HG03469 (cell line): ENCODE data around the gene CADPS.

Experiments used
- ATAC-seq: cut with Tn5 transposase; IDR thresholded peaks from one replicate; pipeline ENCODE4 v1.9.1; 2021; ENCODE audit warnings: mild to moderate bottlenecking, moderate library complexity, moderate number of reproducible peaks; ENCODE audit not compliant: unreplicated experiment

Gene CADPS

GRCh38 chr3:62757045-62757444 is 118.2 kb downstream of the CADPS start:
- ATAC-seq: no peak

DNA sequence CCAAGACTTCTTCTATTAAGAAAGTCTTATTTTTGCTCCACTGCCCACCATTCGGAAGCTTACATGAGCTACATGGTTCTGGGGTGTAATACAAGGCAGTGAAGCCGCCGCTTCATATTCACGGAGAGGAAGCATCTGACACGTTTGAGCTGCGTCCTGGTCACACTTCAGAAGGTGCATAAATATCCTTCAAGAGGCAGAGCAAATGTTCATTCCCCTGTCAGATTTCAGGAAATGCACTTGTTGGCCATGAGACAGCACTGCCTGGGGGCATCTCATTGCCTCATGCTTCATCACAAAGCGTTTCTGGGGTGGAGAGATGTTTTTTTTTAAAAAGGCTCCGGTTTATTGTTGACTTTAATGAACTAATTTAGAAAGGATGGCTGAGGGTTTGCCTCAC is 119.9 kb downstream of the CADPS start:
- no peak for ATAC-seq

DNA sequence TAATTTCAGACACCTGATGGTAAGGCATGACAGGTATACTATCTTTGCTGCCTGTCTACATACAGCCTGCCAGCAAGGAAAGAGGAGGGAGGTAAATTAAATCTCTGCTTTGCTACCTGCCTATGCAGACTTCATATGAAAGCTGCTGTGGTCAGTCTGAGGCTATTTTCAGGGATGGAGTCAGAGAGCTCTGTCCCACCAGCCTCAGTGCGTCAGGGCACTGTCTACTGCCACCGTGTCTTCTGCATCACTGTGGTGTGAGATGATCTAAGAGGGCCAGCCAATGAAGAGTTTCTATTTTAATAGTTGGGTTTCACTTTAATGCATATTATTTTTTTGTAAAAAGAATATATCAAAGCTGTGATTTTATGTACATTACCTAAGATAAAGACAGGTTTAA is 125.6 kb downstream of the CADPS start:
- no peak for ATAC-seq

DNA sequence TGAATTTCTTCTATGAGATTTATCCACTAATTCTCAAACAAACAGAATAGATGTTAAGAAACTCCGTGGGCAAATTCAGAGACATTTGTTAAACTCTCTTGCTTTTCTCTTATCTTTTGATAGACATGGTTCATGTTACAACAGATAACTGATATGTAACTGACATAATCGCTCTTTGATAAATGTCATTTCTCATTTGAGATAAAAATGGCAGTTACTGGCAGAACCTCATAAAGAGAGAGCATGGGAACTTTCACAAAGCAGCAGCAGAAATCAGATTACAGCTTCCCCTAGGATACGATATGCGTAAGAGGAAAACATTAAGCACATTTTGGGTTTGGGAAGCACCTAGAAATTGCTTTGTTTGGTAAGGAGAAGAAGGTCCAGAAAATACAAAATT is 126.1 kb downstream of the CADPS start:
- ATAC-seq: no peak

DNA sequence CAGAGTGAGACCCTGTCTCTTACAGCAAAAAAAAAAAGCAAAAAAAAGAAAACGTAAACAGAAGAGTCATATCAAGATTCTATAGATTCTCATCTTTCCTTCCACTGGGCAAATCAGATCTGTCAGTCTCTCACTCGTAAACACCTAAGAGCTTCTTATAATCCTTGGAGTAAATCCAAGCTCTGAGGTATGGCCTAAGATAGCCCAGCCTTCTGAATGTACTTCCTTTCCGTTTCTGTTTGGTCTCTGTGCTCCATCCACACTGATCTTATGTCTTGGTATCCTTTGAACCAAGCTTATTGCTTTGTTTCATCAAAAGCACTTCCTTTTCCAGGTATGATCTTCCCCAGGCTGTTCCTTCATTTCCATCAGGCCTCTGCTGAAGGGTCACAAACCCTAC is 137.8 kb downstream of the CADPS start:
- ATAC-seq: no peak

DNA sequence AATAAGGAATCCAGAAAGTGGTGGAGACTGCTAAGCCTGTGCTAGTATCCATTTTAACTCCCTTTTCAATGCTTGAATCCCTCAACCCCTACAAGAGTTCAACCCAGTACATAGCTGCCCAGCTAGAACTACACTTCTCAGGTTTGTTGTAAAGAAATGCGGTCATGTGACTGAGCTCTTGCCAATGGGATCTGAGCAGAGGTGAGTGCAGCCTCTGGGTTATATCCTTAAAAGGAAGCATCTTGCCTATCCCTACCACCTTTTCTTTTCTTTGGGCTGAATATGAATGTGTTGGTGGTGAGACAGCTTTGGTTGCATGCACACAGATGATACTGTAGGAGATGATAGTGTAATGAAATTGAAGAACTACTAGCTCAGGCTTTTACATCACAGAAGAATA is 139.7 kb downstream of the CADPS start:
- no peak for ATAC-seq

DNA sequence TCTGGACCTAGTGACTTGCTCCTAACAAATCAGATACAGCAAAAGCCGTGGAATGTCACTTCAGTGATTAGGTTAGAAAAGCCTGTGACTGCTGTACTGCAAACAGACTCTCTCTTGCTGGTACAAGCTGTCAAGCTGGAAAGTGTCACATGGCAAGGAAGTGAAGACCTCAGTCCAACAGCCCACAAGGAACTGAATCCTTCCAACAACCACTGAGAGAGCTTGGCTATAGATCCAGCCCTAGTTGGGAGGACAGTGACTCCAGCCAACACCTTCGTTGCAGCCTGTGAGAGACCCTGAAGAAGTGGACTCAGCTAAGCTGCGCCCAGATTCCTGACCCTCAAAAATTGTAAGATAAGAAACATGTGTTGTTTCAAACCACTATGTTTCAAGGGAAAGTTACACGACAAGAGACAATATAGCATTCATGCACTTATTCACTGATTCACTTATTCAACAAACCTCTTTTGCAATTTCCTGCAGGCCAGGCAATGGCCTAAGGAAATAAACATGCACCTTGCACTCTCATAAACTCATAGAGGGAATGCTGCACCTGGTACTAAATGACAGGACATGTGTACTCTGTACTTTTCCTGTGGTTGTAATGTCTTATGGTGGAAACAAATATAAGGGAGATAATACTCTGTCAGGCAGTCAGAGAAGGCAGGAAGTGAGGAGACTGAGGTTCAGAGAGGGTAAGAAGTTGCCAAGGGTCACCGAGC is 142.9 kb downstream of the CADPS start:
- ATAC-seq: no peak

- ATAC-seq: no peak
Observed at GRCh38 chr3:62727981-62728380, 147.2 kb downstream of the CADPS start.

DNA sequence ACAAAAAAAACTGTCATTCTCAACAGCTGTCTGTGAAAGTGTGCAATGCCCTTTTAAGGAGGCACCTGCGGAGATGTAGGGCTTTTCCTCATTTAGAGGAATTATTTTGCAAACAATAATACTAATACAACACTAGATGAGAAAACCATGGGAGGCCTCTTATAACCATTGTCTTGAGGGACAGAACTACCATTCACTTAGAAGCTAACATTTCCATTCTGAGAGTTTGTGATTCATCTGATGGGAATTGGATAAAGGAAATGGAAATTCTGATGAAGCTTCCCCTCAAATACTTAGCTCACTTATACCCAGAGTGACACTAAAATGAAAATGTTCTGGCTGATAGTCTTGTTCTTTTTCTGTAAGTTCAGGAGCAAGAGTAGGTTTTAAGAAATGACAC is 147.7 kb downstream of the CADPS start:
- no peak for ATAC-seq

DNA sequence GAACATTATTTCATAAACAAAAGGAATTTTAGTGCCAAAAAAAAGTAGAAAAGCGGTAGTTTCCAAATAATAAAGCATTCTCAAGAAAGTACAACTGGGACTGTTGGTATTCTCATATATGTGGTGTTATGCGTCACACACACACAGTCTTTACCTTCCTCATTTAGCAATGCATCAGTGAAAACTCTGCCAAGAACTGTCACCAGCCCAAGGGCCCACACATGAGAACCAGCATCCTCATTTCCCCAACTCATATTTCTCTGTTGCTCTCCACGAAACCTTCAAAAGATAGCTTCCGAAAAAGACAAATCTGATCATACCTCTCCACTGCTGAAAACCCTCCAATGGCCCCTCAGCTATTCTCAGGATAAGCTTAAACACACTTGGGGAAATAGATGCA is 150.7 kb downstream of the CADPS start:
- ATAC-seq: no peak

DNA sequence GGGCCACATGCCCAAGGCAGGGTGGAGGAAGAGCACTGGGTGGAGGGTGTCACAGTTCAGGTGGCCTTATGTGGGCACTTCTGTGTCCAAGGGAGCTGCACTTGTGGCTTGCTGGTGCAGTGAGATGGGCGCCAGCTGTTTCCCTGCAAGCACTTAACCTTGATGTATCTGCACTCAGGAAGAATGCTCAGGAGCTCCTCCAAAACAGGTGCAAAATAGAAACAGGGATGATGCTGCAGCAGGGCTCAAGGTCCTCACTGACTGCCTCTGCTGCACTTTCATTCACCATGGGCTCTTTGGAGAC is 151.3 kb downstream of the CADPS start:
- no peak for ATAC-seq

DNA sequence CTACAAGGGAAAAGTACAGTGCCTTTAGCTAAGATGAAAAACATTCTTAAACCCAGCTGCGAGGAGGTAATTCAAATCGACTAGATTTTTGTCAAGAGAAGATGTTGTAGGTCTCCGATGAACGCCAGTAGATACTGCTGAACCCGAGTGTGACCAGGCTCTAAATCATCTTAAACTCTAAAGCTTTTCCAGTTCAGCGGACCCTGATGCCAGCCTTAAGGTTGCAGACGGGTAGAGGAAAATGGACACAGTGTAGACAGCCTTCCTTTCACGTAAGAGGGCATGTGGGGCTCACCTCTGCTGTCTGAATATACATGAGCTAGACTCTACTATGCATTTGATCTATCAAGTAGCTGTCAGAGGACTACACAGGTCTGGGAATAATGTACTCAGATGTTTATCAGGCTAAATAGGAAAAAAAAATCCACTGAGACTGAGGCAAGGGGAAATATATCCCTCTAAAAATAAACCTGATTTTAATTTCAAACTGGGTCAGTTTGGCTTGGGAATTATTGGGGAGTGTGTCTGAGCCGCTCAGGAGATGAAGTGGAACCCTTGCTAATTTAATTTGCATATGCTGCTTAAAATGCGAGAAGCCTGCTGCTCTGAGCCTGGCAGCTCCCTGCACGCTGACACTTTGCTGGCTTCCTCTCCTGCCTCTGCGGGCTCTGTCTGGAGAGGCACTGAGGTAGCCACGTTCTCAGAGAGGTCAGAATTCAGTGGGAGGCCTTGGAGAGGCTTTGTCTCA is 151.9 kb downstream of the CADPS start:
- ATAC-seq: no peak

GRCh38 chr3:62722344-62722743 is 152.9 kb downstream of the CADPS start:
- ATAC-seq: no peak

DNA sequence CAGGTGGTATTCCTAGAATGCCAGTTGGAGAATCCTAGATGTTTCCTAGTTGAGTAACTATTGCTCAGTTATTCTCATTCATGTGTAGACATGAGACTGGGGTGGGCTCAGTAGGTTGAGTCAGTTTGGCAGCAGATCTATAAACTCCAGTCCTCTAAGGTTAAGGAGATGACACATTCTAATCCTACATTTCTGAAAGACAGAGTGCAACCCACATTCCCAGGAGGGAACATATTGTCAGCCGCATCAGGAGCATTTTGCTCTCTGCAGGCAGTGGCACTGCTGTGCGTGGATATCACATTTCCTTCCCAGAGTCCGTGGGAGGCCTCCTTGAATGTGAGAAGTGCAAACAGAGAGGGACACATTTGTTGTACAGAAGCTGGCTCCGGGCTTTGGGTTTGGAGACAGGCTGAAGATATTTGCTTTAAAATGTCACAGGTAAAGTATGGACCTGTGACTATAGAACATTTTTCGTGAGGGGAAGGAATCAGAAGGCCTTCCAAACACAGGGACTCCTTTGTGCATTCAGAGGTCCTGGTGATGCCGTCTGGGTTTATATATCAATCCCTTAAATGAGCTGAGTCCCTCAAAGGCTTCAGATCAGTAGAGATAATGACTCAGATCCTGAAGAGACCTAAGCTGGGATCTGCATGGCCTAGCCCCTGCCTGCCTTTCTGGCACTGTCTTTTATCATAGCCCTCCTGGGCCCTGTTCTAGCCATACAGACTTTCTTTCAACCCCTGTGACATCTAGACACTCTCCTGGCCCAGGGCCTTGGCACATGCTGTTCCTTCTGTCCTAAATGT is 156.5 kb downstream of the CADPS start:
- no peak for ATAC-seq

DNA sequence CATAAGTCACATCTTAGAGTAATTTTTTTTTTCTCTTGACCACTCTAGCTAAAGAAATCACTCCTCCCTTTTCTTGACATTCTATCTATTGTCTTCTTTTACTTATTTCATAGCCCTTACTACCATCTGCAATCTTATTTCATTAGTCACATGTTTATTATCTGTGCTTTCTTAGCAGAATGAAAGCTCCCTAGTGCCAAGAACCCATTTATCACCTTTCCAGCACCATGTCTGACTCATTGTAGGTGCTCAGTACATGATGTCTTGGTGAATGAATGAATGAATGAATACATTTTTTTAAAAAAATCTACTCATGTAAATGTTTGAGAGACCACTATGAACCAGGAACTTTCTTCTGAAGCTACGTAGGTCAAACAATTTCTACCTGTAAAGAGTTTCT is 157.2 kb downstream of the CADPS start:
- no peak for ATAC-seq

DNA sequence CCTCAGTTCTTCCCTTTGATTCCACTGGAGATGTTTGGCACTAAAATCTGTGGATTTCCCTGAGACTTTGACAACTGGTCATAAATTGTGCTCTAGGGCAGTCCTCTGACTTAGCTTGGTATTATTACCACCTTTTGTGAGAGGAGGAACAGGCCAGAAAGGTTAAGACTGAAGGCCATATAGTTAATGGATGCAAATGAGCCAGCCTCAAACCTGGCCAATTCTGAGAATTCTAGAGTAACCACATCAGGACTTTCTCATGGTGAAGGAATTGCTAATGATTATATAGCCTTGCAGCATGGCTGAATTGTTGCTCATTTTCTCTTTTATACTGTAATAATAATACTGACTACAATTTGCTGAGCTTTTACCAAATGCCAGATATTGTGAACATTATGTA is 162.5 kb downstream of the CADPS start:
- ATAC-seq: no peak

- no peak for ATAC-seq
Observed at GRCh38 chr3:62710751-62711150, 164.5 kb downstream of the CADPS start.

DNA sequence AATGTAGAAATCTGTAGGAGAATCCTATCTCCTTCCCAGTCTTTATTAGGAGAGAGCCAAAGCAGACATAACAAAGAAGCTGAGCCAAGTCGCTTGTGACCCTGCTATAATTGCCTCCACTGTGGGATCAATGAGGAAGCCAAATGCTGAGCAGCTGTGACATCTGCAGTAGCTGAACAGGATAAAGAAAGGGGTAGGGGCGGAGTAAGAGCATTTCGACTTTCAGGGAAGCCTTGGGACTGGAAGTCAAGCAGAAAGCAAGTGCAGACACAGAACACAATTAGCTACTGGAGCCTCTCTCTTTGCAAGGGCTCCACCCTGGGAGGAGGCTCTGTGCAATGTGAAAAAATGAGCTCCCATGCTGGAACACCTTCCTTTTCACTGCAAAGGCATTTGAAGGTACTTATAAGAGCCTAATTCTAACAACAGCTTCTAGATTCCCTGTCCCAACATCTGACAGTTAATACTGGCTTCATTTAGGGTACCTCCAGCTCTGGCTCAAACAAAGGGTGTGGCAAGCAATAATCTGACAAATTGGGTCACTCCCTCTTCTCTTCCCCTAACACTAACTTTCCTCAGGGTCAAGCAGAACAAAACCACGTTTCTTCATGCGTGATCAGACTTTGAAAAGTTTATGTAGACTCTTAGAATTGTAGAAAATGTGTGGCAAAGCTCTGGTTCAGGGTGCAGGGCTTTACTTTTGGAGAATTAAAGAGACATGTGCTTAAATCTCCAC is 166.4 kb downstream of the CADPS start:
- ATAC-seq: no peak

- no peak for ATAC-seq
Observed at GRCh38 chr3:62705721-62706120, 169.5 kb downstream of the CADPS start.

DNA sequence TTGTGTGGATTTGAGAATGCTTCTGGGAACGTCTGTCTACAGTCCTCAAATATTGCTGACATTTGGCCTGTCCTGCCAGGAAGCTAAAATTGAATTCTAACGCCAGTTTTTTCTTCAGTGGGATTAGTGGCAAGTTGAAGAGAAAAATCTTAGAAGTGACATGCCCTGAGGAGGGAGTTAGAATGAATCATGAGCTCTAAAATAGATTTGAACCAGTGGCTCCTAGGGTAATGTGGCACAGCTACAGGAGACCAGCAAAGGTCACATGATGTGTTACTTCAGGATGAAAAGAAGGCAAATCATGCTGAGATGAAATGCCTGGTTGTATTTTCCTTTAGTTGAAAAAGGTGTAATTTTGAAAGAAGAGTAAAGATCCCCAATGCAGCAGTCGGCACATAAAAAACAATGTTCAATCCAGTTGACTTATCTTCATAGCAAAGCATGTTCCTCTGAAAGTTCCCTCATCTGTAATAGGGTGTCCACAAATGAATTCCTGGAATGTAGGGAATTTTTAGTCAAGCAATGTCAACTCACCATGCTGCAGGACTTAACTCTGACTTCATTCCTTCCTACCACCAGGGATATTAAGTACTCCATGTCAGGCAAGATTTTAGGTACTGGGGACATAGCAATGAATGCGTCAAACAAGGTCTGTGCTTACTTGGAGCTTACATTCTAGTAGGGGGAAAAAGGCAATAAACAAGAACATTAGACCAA is 171.6 kb downstream of the CADPS start:
- ATAC-seq: no peak

DNA sequence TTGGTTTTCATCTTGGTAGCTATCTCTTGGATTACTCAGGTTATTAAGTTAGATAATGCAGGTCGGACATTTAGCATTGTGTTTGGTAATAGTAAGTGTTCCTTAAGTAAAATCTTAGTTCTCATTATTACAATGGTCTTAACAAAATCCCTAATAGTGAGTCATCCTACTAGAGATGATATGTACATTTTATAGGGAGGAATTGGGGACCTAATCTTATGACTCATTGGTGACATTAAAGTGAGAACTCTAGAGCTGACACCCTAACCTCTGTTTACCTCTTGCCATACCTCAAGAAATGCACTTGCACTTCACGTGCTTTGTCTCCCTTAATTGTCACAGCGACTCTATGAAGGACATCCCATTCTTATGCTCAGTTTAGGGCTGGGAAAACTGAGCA is 174.9 kb downstream of the CADPS start:
- ATAC-seq: no peak
